IMR-90 (cell line): ENCODE data around the gene BRWD1. TPM values are rescaled to one million over a fixed set of nuclear protein-coding genes. Genes with fewer than 3 reads are reported as not detected.

ENCODE experiments used
- ATAC-seq: fragments of 200-7000 bp; cut with Tn5 transposase; 2 replicates; pipeline ENCODE4 v1.9.1; 2020; ENCODE audit warnings: low read depth, mild to moderate bottlenecking, moderate library complexity
- BruUV-seq: library from RNA; stranded (reverse); fragments of 400-500 nt; replicated peaks from 2 replicates; lab custom pipeline; 2021; lab: Mats Ljungman, UMichigan
- CTCF ChIA-PET: fragments of 300-600 bp; formaldehyde crosslinking; extraction: SDS; loops from one replicate; lab custom pipeline; 2021; ENCODE audit warnings: antibody characterized with exemption; lab: Yijun Ruan, JAX
- POLR2A ChIA-PET: fragments of 300-600 bp; sonication (Branson Sonifier 250); formaldehyde crosslinking; loops from one replicate; lab custom pipeline; 2022; ENCODE audit warnings: antibody characterized with exemption; ENCODE audit not compliant: unreplicated experiment; lab: Charles Lee
- DNase-seq: peaks from one replicate; pipeline ENCODE4 v3.0.0; 2013
- H2AFZ ChIP-seq: replicated peaks from 2 replicates; pipeline ENCODE3; 2013; ENCODE audit warnings: low read length, mild to moderate bottlenecking; ENCODE audit not compliant: poor library complexity
- H2AK5ac ChIP-seq: 2 replicates; pipeline ENCODE4 v1.6.1; 2013; ENCODE audit warnings: low read depth, low read length, inconsistent platforms
- H2AK9ac ChIP-seq: replicated peaks from 2 replicates; pipeline ENCODE3; 2013; ENCODE audit warnings: mild to moderate bottlenecking, low read depth, low read length, moderate library complexity; ENCODE audit not compliant: poor library complexity
- H2BK120ac ChIP-seq: 2 replicates; pipeline ENCODE4 v1.6.1; 2013; ENCODE audit warnings: low read depth, low read length, inconsistent platforms
- H2BK15ac ChIP-seq: 3 replicates; pipeline ENCODE4 v1.6.1; 2013; ENCODE audit warnings: low read depth, low read length, inconsistent platforms
- H2BK20ac ChIP-seq: 2 replicates; pipeline ENCODE4 v1.6.1; 2013; ENCODE audit warnings: low read depth, mild to moderate bottlenecking, inconsistent platforms, low read length, moderate library complexity
- H2BK5ac ChIP-seq: 2 replicates; pipeline ENCODE4 v1.6.1; 2013; ENCODE audit warnings: mild to moderate bottlenecking, low read depth, low read length, inconsistent platforms; ENCODE audit not compliant: poor library complexity, severe bottlenecking
- H3K14ac ChIP-seq: replicated peaks from 2 replicates; pipeline ENCODE4 v1.6.1; 2013; ENCODE audit warnings: low read depth, low read length, inconsistent platforms
- H3K18ac ChIP-seq: 2 replicates; pipeline ENCODE4 v1.6.1; 2013; ENCODE audit warnings: low read depth, low read length, control low read depth
- H3K23ac ChIP-seq: 2 replicates; pipeline ENCODE4 v1.6.1; 2013; ENCODE audit warnings: low read depth, low read length, inconsistent platforms
- H3K27ac ChIP-seq: 2 replicates; pipeline ENCODE4 v1.5.1; 2013; ENCODE audit warnings: mild to moderate bottlenecking, control low read depth, low read length; ENCODE audit not compliant: insufficient read depth
- H3K27me3 ChIP-seq: 2 replicates; pipeline ENCODE4 v1.6.1; 2013; ENCODE audit warnings: low read length; ENCODE audit not compliant: control insufficient read depth, insufficient read depth
- H3K36me3 ChIP-seq: 2 replicates; pipeline ENCODE4 v1.6.1; 2013; ENCODE audit warnings: low read length, mixed read lengths; ENCODE audit not compliant: control insufficient read depth, insufficient read depth
- H3K4ac ChIP-seq: 2 replicates; pipeline ENCODE4 v1.6.1; 2013; ENCODE audit warnings: low read depth, low read length, inconsistent platforms
- H3K4me1 ChIP-seq: 2 replicates; pipeline ENCODE4 v1.6.1; 2013; ENCODE audit warnings: low read length, mixed read lengths; ENCODE audit not compliant: control insufficient read depth, insufficient read depth
- H3K4me2 ChIP-seq: 2 replicates; pipeline ENCODE4 v1.6.1; 2013; ENCODE audit warnings: low read depth, mild to moderate bottlenecking, control low read depth, low read length, moderate library complexity
- H3K4me3 ChIP-seq: 2 replicates; pipeline ENCODE4 v1.5.1; 2013; ENCODE audit warnings: low read depth, mild to moderate bottlenecking, control low read depth, low read length, moderate library complexity; ENCODE audit not compliant: insufficient read depth
- H3K56ac ChIP-seq: 2 replicates; pipeline ENCODE4 v1.6.1; 2013; ENCODE audit warnings: low read length, inconsistent platforms; ENCODE audit not compliant: insufficient read depth; ENCODE audit errors: extremely low read depth
- H3K79me1 ChIP-seq, 2 experiments: 2 replicates each; pipeline ENCODE4 v1.6.1; 2013; ENCODE audit warnings: low read length in 2 of 2, inconsistent platforms in 1 of 2, low read depth in 1 of 2
- H3K9ac ChIP-seq: 2 replicates; pipeline ENCODE4 v1.6.1; 2013; ENCODE audit warnings: low read depth, low read length, control low read depth
- H3K9me1 ChIP-seq: 2 replicates; pipeline ENCODE4 v1.6.1; 2013; ENCODE audit warnings: low read length, inconsistent platforms; ENCODE audit not compliant: insufficient read depth
- H3K9me3 ChIP-seq: 2 replicates; pipeline ENCODE4 v1.6.1; 2013; ENCODE audit warnings: low read length; ENCODE audit not compliant: control insufficient read depth, insufficient read depth
- H4K20me1 ChIP-seq: 2 replicates; pipeline ENCODE4 v1.6.1; 2013; ENCODE audit warnings: low read length, inconsistent platforms; ENCODE audit not compliant: insufficient read depth
- H4K5ac ChIP-seq: 2 replicates; pipeline ENCODE4 v1.6.1; 2013; ENCODE audit warnings: mild to moderate bottlenecking, low read depth, low read length, control low read depth
- H4K8ac ChIP-seq, 2 experiments: 2 replicates each; pipeline ENCODE4 v1.6.1; 2013; ENCODE audit warnings: low read depth in 2 of 2, low read length in 2 of 2, control low read depth in 1 of 2, inconsistent platforms in 1 of 2
- H4K91ac ChIP-seq: 2 replicates; pipeline ENCODE4 v1.6.1; 2013; ENCODE audit warnings: low read depth, low read length, inconsistent platforms; ENCODE audit not compliant: insufficient read depth
- CHD1 ChIP-seq: IDR thresholded peaks from 2 replicates; pipeline ENCODE4 v1.6.1; 2012; ENCODE audit warnings: low read depth, low read length, improper control_type of control experiment
- MAFK ChIP-seq: IDR thresholded peaks from 2 replicates; pipeline ENCODE4 v1.6.1; 2012; ENCODE audit warnings: low read depth, low read length, improper control_type of control experiment
- MXI1 ChIP-seq: IDR thresholded peaks from 2 replicates; pipeline ENCODE4 v1.6.1; 2012; ENCODE audit warnings: low read depth, mild to moderate bottlenecking, low read length, moderate library complexity, borderline replicate concordance
- WGBS, 2 experiments: methylation state at CpG; one replicate each; pipeline versions ENCODE4 v1.1.5 to v1.1.7; 2013; ENCODE audit warnings: missing lambda C conversion rate in 2 of 2; ENCODE audit not compliant: insufficient read length in 1 of 2; ENCODE audit errors: extremely low coverage in 2 of 2; 5-methylcytosine and 5-hydroxymethylcytosine counted together
- dilution Hi-C: fragments of 300-500 bp; cut with HindIII; formaldehyde crosslinking; loops from one replicate; pipeline ENCODE4 v1.14.3; 2018; ENCODE audit warnings: low sequenced_read_pairs; ENCODE audit not compliant: unreplicated experiment
- in situ Hi-C: fragments of 300-500 bp; cut with MboI; formaldehyde crosslinking; loops from 3 replicates; pipeline ENCODE4 v1.14.3; 2019; ENCODE audit warnings: low sequenced_read_pairs, inconsistent platforms, mixed read lengths
- intact Hi-C: fragments of 100-400 bp; cut with micrococcal nuclease; formaldehyde crosslinking; loops from 2 replicates; pipeline ENCODE4 v1.10.0; 2022
- polyA plus RNA-seq, 3 experiments: library from polyadenylated mRNA; depleted of rRNA; stranded (reverse); fragments of >200 nt; gene quantifications; 2 replicates each; pipeline ENCODE4 v1.2.3, GENCODE V29; 2012; ENCODE audit warnings: low replicate concordance in 1 of 3
- total RNA-seq: library from RNA; depleted of rRNA; stranded (reverse); fragments of >200 nt; gene quantifications from 2 replicates; pipeline ENCODE4 v1.2.3, GENCODE V29; 2012

BRWD1 gene
- total and polyA plus RNA-seq, 2 of the 4 experiments (the other 2 are of a cell fraction), result 6.7 to 28.7 TPM

DNA sequence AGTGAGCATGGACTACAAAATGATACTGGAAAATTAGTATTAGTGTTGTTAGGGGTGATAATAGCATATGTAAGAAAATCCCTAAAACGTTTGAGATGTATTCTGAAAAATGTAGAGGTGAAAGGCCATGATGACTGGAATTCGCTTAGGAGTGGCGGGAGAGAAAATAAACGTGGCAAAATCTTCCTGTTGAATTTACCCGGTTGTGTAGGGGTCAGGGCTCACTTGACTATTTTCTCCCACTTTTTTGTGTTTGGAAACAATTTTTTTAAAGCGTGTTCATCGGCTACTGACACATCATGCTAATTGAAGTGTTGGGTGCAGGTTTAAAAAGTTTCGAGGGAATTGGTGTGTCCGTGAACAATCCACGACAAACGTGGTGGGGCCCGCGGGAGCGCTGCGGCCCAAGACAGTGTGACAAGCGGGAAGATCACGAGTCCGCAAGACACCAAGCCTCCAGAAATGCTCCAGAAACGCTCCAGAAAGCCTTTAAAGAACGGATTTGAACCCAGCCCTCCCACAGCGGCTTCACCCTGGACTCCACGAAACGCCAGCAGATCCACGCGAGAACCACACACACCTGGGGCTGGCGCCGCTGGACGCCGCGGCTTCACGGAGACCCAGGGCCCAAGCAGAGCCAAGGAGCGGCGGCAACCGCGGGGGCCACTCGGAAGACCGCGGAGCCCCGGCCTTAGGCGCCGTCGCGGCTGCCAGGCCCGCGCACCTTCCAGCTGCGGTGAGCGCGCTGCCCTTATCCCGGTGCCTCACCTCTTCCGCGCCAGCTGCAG, 130.8 kb downstream of the BRWD1 start:
- Histone ChIP-seq H3K9ac (peak overlapping the region; percentile 90), H3K4me3 (peak overlapping the region; percentile 92), H2BK15ac (0 out of 3 replicates have a peak overlapping the region, but pooled peaks have one; percentile 44), H3K79me1 (peaks cover 19 to 36% of the 10 kb centered on the region in 2 experiments), H3K4me1 (peaks cover 2% of the 10 kb centered on the region; the same call in 1 of the 2 replicates), H3K27me3 (no peaks in the 10 kb centered on the region), H3K23ac (peak overlapping the region; percentile 91), H3K56ac (peak overlapping the region; percentile 71; the same call in 1 of the 2 replicates), H3K9me3 (no peaks in the 10 kb centered on the region), H2AK9ac (peak overlapping the region; percentile 95), H3K14ac (peak overlapping the region; percentile 86), H4K91ac (peak overlapping the region; percentile 81), H3K36me3 (peaks cover 5% of the 10 kb centered on the region), H2BK5ac (peak overlapping the region; percentile 65), H2AK5ac (peak overlapping the region; percentile 47; the same call in 1 of the 2 replicates), H4K8ac (peak overlapping the region; percentile 71 to 79), H3K4ac (peak overlapping the region; percentile 81), H2BK120ac (no peak overlapping the region), H2AFZ (peak overlapping the region; percentile 97), H4K5ac (peak overlapping the region; percentile 41; the same call in 1 of the 2 replicates), H2BK20ac (no peak overlapping the region), H3K27ac (peak overlapping the region; percentile 88), H3K18ac (peak overlapping the region; percentile 30; the same call in 1 of the 2 replicates), H4K20me1 (peaks cover 6% of the 10 kb centered on the region; the same call in 1 of the 2 replicates), H3K4me2 (peak overlapping the region; percentile 95), H3K9me1 (no peaks in the 10 kb centered on the region)
- CTCF ChIA-PET, result no interaction called here
- POLR2A ChIA-PET, result no interaction called here
- dilution Hi-C loops, result no loop called here
- intact Hi-C loops, result loop anchor here (5.0 kb wide), 2 partner anchors 205 to 265 kb away; partner anchors contain the start of gene LCA5L
- 0% methylated on average over 21 of the region's 51 CpGs; no CpG with 5 or more reads in 1 of the 2 experiments for WGBS, 2 experiments
- DNase-seq, result no peak
- no TSS peak for BruUV-seq
- peak; percentile 2 for ATAC-seq
- TF ChIP-seq MAFK (no peak), MXI1 (no peak), CHD1 (0 out of 2 replicates have a peak, but pooled peaks have one; percentile 10)
- in situ Hi-C loops, result no loop called here
